HepG2 (cell line): Measurements from ENCODE around the gene NDUFS7. TPM values are rescaled to one million over a fixed set of nuclear protein-coding genes. Genes with fewer than 3 reads are reported as not detected.
A peak's percentile ranks its signal among the peaks of the same experiment; 100 is the strongest.
"Not testable (repeated sequence)": the region's sequence is repeated elsewhere in the genome, so short reads cannot be mapped to it uniquely, and the experiment has no call there.

ENCODE experiments used
- ATAC-seq: fragments of 200-7000 bp; cut with Tn5 transposase; 3 replicates; pipeline ENCODE4 v1.9.1; 2020; ENCODE audit warnings: mild to moderate bottlenecking, moderate library complexity
- BruUV-seq: library from RNA; stranded (reverse); fragments of 400-500 nt; replicated peaks from 2 replicates; lab custom pipeline; 2021; lab: Mats Ljungman, UMichigan
- CTCF ChIA-PET: fragments of 300-600 bp; formaldehyde crosslinking; extraction: SDS; loops from one replicate; lab custom pipeline; 2021; ENCODE audit warnings: low total read pairs, inconsistent platforms, low intra/inter-chr PET ratio; lab: Yijun Ruan, JAX
- POLR2A ChIA-PET: fragments of 350-600 bp; sonication (Branson Sonifier 250); formaldehyde crosslinking; loops from one replicate; lab custom pipeline; 2020; ENCODE audit warnings: antibody characterized with exemption, inconsistent platforms; lab: Yijun Ruan, JAX
- DNase-seq: peaks from one replicate; pipeline ENCODE4 v3.0.0-alpha.2; 2015; ENCODE audit warnings: low spot score
- FAIRE-seq: peaks from 3 replicates; lab custom pipeline; 2011; peaks lifted over from hg19 to GRCh38; lab: Jason Lieb, UNC
- H2AFZ ChIP-seq: one replicate; pipeline ENCODE4 v1.6.1; 2011; ENCODE audit warnings: low read length, inconsistent platforms
- H3K27ac ChIP-seq: fragments of 300-600 bp; 3 replicates; pipeline ENCODE4 v1.8.0; 2011; ENCODE audit warnings: mixed run types, mild to moderate bottlenecking, mixed read lengths, low read length, inconsistent platforms; ENCODE audit not compliant: insufficient read depth; ENCODE audit errors: extremely low read length
- H3K27me3 ChIP-seq, 2 experiments: fragments of 200-600 bp in 1 of 2; 2 replicates in 1 of 2; 3 replicates in 1 of 2; pipeline versions ENCODE4 v1.6.0 to v1.8.0; 2011; ENCODE audit warnings: low read length in 2 of 2, mild to moderate bottlenecking in 2 of 2, moderate library complexity in 2 of 2, inconsistent platforms in 1 of 2; ENCODE audit not compliant: insufficient read depth in 2 of 2, control insufficient read depth in 1 of 2
- H3K36me3 ChIP-seq, 2 experiments: fragments of 200-600 bp in 1 of 2; replicated peaks in 1 of 2; 2 replicates in 1 of 2; 3 replicates in 1 of 2; pipeline versions ENCODE4 v1.5.1 to v1.8.0; 2011; ENCODE audit warnings: low read length in 2 of 2, inconsistent platforms in 1 of 2; ENCODE audit not compliant: insufficient read depth in 2 of 2, control insufficient read depth in 1 of 2
- H3K4me1 ChIP-seq: 2 replicates; pipeline ENCODE4 v1.5.1; 2012; ENCODE audit warnings: low read length, inconsistent platforms; ENCODE audit not compliant: insufficient read depth
- H3K4me2 ChIP-seq: 2 replicates; pipeline ENCODE4 v1.6.0; 2011; ENCODE audit warnings: low read depth, low read length, inconsistent platforms
- H3K4me3 ChIP-seq, 3 experiments: fragments of 200-600 bp in 1 of 3; sonication (generic), shearing (Covaris generic) in 1 of 3; replicated peaks in 1 of 3; 2 replicates each; pipeline ENCODE4 v1.5.1; 2011 to 2016; ENCODE audit warnings: low read length in 3 of 3, inconsistent platforms in 2 of 3, low read depth in 2 of 3, mild to moderate bottlenecking in 2 of 3, control low read depth in 1 of 3, mixed read lengths in 1 of 3; ENCODE audit not compliant: insufficient read depth in 1 of 3
- H3K79me2 ChIP-seq: one replicate; pipeline ENCODE4 v1.6.1; 2011; ENCODE audit warnings: low read length, inconsistent platforms; ENCODE audit not compliant: insufficient read depth
- H3K9ac ChIP-seq: 2 replicates; pipeline ENCODE4 v1.6.0; 2011; ENCODE audit warnings: mild to moderate bottlenecking, low read depth, low read length, inconsistent platforms; ENCODE audit not compliant: insufficient read depth
- H3K9me3 ChIP-seq: 2 replicates; pipeline ENCODE4 v1.5.1; 2012; ENCODE audit warnings: mild to moderate bottlenecking, low read length
- H4K20me1 ChIP-seq: 2 replicates; pipeline ENCODE4 v1.6.0; 2011; ENCODE audit warnings: inconsistent platforms, mild to moderate bottlenecking, low read length, moderate library complexity; ENCODE audit not compliant: insufficient read depth
- HNRNPLL ChIP-seq: fragments of 200-400 bp; formaldehyde crosslinking; IDR thresholded peaks from 2 replicates; pipeline ENCODE4 v1.6.1; 2017; ENCODE audit warnings: mild to moderate bottlenecking, low read depth, low read length; ENCODE audit not compliant: poor library complexity, severe bottlenecking
- KLF11 ChIP-seq: IDR thresholded peaks from 2 replicates; pipeline ENCODE4 v1.6.1; 2016; ENCODE audit warnings: missing compliant biosample characterization
- RBFOX2 ChIP-seq: fragments of 200-400 bp; formaldehyde crosslinking; IDR thresholded peaks from 2 replicates; pipeline ENCODE4 v1.6.1; 2017; ENCODE audit warnings: low read depth, mild to moderate bottlenecking, low read length
- RBM22 ChIP-seq: fragments of 200-400 bp; formaldehyde crosslinking; optimal IDR thresholded peaks from 2 replicates; pipeline ENCODE3; 2017; ENCODE audit warnings: mild to moderate bottlenecking, low read length, moderate library complexity
- ZNF788 ChIP-seq: sonication (generic); formaldehyde crosslinking; IDR thresholded peaks from 2 replicates; pipeline ENCODE4 v1.5.0; 2020; ENCODE audit warnings: mild to moderate bottlenecking, missing genetic modification reagents, borderline replicate concordance
- WGBS: methylation state at CpG from one replicate; pipeline ENCODE4 v1.1.6; 2017; ENCODE audit warnings: low lambda C conversion rate; 5-methylcytosine and 5-hydroxymethylcytosine counted together
- in situ Hi-C: cut with HindIII; loops from 2 replicates; pipeline ENCODE4 v1.10.0; 2017; ENCODE audit warnings: low pct_unique_long_range_greater_than_20kb; ENCODE audit not compliant: extremely low pct_ligation_motif_present
- intact Hi-C: fragments of 100-400 bp; cut with micrococcal nuclease; formaldehyde crosslinking; loops from one replicate; pipeline ENCODE4 v1.10.0; 2022; ENCODE audit not compliant: unreplicated experiment
- polyA plus RNA-seq, 8 experiments: library from polyadenylated mRNA; depleted of rRNA in 3 of 8; stranded (reverse) in 7 of 8; unstranded in 1 of 8; fragments of >200 nt; fragmentation: Illumina TruSeq in 4 of 8; extraction: Trizol in 4 of 8; gene quantifications; 2 replicates each; pipeline versions ENCODE4 v1.2.1 to v1.2.3, GENCODE V29; 2011 to 2016; ENCODE audit warnings: low read depth in 4 of 8, missing spikeins in 1 of 8, mixed read lengths in 1 of 8; ENCODE audit not compliant: insufficient read depth in 1 of 8
- total RNA-seq, 5 experiments: library from RNA; depleted of rRNA; stranded (reverse); fragments of >200 nt; fragmentation: Illumina TruSeq; extraction: Trizol; gene quantifications; 2 replicates each; pipeline ENCODE4 v1.2.3, GENCODE V29; 2016; ENCODE audit warnings: low read depth in 1 of 5

Gene NDUFS7
- total and polyA plus RNA-seq, 2 of the 13 experiments (the other 11 are each of a cell fraction or from before 2014, with no cell fraction given) = 34.3 to 66.9 TPM

DNA sequence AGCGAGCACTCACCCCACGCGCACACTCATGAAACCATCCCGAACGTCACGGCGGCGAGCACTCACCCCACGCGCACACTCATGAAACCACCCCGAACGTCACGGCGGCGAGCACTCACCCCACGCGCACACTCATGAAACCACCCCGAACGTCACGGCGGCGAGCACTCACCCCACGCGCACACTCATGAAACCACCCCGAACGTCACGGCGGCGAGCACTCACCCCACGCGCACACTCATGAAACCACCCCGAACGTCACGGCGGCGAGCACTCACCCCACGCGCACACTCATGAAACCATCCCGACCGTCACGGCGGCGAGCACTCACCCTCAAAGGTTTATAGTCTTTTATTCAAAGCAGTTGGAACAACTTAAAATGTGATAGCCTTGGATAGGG lies 36.4 kb downstream of the NDUFS7 start:
- Histone ChIP-seq H3K4me1 (peaks cover 65% of the 10 kb centered on the region), H3K79me2 (peaks cover 64% of the 10 kb centered on the region), H4K20me1 (peaks cover 47% of the 10 kb centered on the region), H3K36me3 (peaks cover 25 to 67% of the 10 kb centered on the region in 2 experiments)
- H3K9me3 ChIP-seq, H3K4me2 ChIP-seq, H3K9ac ChIP-seq, intact Hi-C loops, ATAC-seq, POLR2A ChIA-PET, FAIRE-seq, DNase-seq, in situ Hi-C loops, H3K4me3 ChIP-seq, H2AFZ ChIP-seq, BruUV-seq, H3K27me3 ChIP-seq, CTCF ChIA-PET, H3K27ac ChIP-seq: not testable (repeated sequence)
- peak; percentile 22 for TF ChIP-seq HNRNPLL
- peak; percentile 33; the same call in 1 of the 2 replicates for TF ChIP-seq RBFOX2
- WGBS = 98% methylated on average over 33 of the region's 43 CpGs

DNA sequence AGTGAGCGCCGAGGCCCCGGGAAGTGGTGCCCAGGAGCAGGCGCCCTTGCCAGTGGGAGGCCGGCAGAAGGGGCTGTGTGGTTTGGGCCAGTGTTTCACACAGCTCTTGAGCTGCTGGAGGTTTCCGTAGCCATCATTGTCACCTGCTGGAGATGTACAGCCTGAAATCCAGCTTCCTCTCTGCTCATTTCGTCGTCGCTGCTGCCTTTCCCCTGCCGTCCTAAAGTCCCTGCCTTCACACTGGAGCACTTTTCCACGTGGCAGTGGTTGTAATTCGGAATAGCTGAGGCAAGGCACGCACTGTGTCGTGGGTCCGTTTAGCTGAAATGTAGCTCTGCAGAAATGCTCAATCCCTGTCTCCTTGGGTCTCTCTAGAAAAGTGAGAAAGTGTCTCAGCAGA lies 36.9 kb downstream of the NDUFS7 start:
- H3K27me3 ChIP-seq = no peaks in the 10 kb centered on the region
- FAIRE-seq (no peak), ATAC-seq (no peak), DNase-seq (no peak)
- peaks cover 65% of the 10 kb centered on the region for H3K4me1 ChIP-seq
- ChIA-PET POLR2A (no interaction called here), CTCF (no interaction called here)
- no peaks in the 10 kb centered on the region for H3K9me3 ChIP-seq
- no peak for TF ChIP-seq ZNF788 (CRISPR knock-in tag)
- TF ChIP-seq KLF11 = no peak
- peak; percentile 83 for TF ChIP-seq RBM22
- H3K79me2 ChIP-seq = peaks cover 65% of the 10 kb centered on the region
- peaks cover 42% of the 10 kb centered on the region for H4K20me1 ChIP-seq
- no peak overlapping the region for H3K4me2 ChIP-seq
- H3K4me3 ChIP-seq = no peak overlapping the region
- H3K27ac ChIP-seq = no peak overlapping the region
- H3K9ac ChIP-seq = no peak overlapping the region
- intact Hi-C loops = no loop called here
- BruUV-seq = no TSS peak
- H3K36me3 ChIP-seq = peaks cover 27 to 69% of the 10 kb centered on the region in 2 experiments
- no peak overlapping the region for H2AFZ ChIP-seq
- in situ Hi-C loops = no loop called here
- 97% methylated on average over 10 of the region's 15 CpGs for WGBS
